ENCODE data around the gene DNAJC10.

DNA sequence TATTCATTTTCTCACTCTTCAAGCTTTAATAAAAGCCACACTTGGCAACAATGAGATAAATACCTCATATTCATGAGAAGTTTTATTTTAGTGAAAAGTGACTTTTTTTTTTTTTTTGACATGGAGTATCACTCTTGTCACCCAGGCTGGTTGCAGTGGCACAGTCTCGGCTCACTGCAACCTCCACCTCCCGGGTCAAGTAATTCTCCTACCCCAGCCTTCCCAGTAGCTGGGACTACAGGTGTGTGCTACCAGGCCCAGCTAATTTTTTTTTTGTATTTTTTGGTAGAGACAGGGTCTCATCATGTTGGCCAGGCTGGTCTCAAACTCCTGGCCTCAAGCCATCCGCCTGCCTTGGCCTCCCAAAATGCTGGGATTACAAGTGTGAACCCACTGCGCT is 103.4 kb downstream of the DNAJC10 start:
- TF ChIP-seq, protein P1, sequence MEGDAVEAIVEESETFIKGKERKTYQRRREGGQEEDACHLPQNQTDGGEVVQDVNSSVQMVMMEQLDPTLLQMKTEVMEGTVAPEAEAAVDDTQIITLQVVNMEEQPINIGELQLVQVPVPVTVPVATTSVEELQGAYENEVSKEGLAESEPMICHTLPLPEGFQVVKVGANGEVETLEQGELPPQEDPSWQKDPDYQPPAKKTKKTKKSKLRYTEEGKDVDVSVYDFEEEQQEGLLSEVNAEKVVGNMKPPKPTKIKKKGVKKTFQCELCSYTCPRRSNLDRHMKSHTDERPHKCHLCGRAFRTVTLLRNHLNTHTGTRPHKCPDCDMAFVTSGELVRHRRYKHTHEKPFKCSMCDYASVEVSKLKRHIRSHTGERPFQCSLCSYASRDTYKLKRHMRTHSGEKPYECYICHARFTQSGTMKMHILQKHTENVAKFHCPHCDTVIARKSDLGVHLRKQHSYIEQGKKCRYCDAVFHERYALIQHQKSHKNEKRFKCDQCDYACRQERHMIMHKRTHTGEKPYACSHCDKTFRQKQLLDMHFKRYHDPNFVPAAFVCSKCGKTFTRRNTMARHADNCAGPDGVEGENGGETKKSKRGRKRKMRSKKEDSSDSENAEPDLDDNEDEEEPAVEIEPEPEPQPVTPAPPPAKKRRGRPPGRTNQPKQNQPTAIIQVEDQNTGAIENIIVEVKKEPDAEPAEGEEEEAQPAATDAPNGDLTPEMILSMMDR (IDR thresholded peaks at IDR 0.05): no peak
- TF ChIP-seq POLR2A (IDR thresholded peaks at IDR 0.05) (no peak), POLR2AphosphoS5 (IDR thresholded peaks at IDR 0.05; ENCODE audit: insufficient read depth in 1 of 2, low read depth in 1 of 2) (no peak)

Data from vagina (tissue), 2 donors.